GM19467 (cell line): Measurements from ENCODE around the gene IRAK1BP1.
A peak's percentile ranks its signal among the peaks of the same experiment; 100 is the strongest.
"Not testable (repeated sequence)": the region's sequence is repeated elsewhere in the genome, so short reads cannot be mapped to it uniquely, and the experiment has no call there.

Source experiments
- ATAC-seq: cut with Tn5 transposase; IDR thresholded peaks from one replicate; pipeline ENCODE4 v1.9.1; 2021; ENCODE audit warnings: mild to moderate bottlenecking, moderate library complexity; ENCODE audit not compliant: unreplicated experiment

Gene IRAK1BP1, protein sequence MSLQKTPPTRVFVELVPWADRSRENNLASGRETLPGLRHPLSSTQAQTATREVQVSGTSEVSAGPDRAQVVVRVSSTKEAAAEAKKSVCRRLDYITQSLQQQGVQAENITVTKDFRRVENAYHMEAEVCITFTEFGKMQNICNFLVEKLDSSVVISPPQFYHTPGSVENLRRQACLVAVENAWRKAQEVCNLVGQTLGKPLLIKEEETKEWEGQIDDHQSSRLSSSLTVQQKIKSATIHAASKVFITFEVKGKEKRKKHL

GRCh38 chr6:78867370-78868040 lies at the start of gene IRAK1BP1:
Gene IRAK1BP1, plus strand, starts transcription at chr6:78867551. Its CDS starts 26 bp downstream, at chr6:78867577.
- peak; percentile 97 for ATAC-seq

- no peak for ATAC-seq
These were observed 43.3 kb upstream of the IRAK1BP1 start for GRCh38 chr6:78824045-78824444.

- ATAC-seq: no peak
These were observed 37.9 kb upstream of the IRAK1BP1 start for GRCh38 chr6:78829407-78829806.

GRCh38 chr6:78830805-78831204 lies 36.5 kb upstream of the IRAK1BP1 start:
- ATAC-seq: no peak

DNA sequence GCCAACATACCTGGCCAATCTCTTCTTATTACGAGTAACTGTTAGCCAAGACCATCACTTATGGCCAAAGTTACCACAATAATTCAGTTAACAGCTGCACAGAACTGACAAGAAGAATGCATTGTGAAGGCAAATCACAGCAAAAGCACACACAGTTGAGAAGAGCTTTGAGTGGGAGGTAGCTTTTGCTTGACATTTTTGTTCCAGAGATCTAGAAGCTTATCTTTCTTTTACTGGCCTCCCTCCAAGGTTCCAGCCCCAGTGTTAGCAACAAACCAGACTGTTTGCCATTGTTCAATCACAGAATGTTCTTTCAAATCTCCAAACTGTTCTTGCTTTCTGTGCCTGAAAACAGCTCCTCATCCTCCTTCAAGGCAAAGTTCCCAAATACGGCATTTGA lies 35.9 kb upstream of the IRAK1BP1 start:
- no peak for ATAC-seq

DNA sequence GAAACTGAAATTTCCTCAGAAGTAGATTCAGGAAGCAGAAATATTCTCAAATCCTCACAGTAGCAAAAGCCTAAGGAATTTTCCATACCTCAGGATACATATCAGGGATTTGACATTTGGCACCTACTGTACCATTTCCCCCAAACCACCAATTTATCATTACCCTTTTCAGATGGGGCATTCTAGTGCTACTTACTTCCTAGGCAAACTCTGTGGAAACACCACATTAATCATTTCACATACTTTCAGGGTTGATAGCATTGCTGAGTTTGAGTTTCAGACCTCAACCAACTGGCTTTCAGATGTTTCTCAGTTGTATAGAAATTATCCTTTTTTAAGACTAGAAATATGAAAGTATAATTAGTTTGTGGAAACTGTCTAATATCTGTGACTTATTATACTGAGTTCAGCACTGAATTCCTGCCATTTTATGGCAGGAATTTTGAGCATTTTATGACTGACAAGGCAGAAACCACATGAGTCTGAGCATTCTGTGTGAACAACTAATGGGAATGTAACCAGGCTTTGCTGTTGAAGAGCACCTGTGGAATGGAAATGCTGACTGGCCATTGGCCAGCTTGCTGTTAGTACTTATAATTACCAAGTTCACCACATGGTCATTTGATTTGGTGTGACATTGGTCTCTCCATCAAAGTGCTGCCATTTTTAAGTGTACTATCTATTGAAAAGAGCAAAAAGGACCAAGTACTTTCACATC lies 35.1 kb upstream of the IRAK1BP1 start:
- ATAC-seq: peak; percentile 60

- ATAC-seq: no peak
These were observed 31.5 kb upstream of the IRAK1BP1 start for GRCh38 chr6:78835817-78836216.

GRCh38 chr6:78836598-78836997 lies 30.8 kb upstream of the IRAK1BP1 start:
- no peak for ATAC-seq

DNA sequence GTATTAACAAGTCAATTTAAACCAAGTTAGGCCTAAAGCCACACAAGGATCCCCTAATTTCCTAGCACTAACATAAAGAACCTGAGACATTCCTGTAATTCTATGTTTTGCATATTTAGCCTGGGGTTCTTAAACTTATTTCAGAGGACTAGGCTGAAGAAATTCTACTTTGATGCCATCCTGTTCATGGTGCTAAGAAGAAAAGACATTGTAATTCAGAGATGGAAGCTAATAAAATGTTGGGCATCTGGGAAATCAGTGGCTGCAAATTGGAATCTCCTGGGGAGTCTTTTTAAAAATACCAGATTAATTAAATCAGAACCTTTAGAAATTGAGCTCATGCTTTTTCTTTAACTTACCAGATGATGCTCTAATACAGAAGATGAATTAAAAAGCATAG lies 26.2 kb upstream of the IRAK1BP1 start:
- no peak for ATAC-seq

GRCh38 chr6:78842953-78843352 lies 24.4 kb upstream of the IRAK1BP1 start:
- no peak for ATAC-seq

DNA sequence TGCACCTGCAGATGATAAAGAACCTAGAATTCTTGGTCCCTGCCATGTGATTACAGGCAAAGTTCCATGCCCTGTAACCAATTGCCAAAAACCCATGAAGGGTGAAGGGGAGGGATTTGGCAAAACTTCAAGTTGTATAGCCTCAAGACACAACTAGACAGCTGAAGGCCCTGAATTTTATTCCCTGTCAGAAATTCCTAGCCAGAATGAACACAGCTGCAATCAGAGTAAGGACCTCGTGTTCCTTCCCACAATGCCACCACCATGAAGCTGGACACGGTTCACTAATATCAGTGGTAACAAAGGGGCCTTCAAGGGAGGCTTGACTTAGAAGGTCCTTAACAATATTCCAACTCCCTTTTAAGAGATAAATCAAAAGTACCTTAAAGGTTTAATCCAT lies 22.5 kb upstream of the IRAK1BP1 start:
- ATAC-seq: no peak

GRCh38 chr6:78845567-78845966 lies 21.8 kb upstream of the IRAK1BP1 start:
- ATAC-seq: no peak

- no peak for ATAC-seq
These were observed 16.7 kb upstream of the IRAK1BP1 start for GRCh38 chr6:78850621-78851020.

- ATAC-seq: no peak
These were observed 16.2 kb upstream of the IRAK1BP1 start for GRCh38 chr6:78851156-78851555.

DNA sequence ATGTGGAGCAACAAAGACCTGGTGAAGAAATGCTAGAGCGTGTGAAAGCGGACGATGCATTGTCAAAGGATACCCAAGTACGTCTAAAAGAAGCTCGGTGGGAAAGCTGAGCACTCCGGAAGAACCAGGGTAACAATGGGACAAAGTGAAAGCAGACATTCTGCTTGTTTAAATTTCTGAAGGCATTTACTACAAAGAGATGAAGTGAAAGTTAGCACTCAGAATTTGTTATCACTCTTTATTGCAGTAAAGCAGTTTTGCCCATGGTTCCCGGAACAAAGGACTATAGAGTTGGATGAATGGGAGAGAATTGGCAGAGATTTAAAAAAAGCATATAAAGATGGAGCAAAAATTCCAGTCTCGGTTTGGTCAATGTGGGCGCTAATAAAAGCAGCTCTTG lies 12.8 kb upstream of the IRAK1BP1 start:
- ATAC-seq: no peak

DNA sequence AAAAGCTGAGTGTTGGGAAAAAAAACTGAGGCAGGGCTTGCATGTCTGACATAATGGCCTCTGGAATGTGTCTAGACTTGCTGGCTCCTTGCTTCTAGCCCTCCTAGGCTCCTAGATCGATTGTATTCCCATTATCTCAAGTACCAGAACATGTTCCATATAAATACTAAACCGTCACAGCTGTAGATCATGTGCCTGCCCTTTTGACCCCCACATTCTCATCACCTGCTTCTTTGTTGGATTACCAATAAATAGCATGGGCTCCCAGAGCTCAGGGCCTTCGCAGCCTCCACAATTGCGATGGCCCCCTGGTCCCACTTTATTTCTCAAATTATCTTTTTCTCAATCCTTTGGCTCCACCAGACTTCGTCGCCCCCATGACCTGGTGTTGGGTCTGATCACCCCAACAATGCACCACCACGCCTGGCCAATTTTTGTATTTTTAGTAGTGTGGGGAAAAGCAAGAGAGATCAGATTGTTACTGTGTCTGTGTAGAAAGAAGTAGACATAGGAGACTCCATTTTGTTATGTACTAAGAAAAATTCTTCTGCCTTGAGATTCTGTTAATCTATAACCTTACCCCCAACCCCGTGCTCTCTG lies 8.9 kb upstream of the IRAK1BP1 start:
- ATAC-seq: not testable (repeated sequence)

DNA sequence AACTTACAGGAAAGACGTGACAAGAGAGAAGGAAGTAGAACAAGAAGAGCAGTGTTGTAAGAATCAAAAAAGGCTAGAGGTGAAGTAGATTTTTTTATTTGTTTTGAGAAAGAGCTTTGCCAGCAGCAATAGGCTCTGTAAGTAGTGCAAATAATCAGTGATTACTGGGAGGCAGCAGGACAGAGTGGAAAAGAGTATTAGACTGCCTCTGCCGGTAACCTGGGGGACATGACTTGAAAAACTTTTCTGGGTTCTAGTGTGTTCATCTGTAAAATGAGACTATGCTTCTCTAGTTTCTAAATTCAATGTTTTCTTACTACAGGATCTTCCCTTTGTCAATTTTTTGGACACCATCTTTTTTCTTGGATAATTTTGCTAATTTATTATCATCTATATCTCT lies 5.8 kb upstream of the IRAK1BP1 start:
- ATAC-seq: no peak

DNA sequence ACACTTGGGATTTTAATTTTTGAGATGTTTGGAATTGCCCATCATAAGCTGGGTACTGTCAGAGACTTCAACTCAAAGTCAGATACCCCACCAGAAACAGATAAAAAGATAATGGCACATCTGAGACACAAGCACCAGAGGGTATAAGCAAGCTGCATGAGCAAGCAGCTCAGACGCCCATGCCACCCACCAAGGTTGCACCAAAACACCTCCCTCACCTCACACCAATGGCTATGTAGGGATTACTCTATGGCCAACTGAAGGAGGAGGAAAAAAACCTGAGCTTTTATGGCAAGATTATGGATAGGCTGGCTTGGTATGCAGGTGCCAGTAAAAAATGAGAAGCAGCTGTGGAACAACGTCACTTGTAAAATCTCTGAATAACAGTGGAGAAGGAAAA lies 3.8 kb upstream of the IRAK1BP1 start:
- ATAC-seq: no peak

GRCh38 chr6:78864957-78865356 lies 2.4 kb upstream of the IRAK1BP1 start:
- ATAC-seq: no peak

- peak; percentile 36 for ATAC-seq
These were observed 356 bp upstream of the IRAK1BP1 start for GRCh38 chr6:78867020-78867369.

DNA sequence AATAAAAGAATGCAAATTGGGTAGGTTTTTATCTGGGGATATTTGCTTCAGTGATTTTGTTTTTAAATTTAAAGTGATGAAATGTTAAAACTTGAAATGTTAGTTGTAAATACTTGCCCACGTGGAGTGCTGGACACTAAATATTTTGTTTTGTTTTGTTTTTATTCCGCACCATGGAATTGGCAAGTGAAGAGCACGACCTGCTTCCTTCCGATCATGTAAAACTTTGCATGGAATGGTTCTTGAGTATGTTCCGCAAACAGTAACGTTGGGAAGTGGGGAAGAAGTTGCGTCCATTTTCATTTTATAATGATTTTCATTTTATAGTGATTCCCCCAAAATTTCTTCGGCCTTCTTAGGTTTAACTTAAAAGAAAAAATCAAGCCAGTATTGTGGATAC lies 765 bp downstream of the IRAK1BP1 start:
- ATAC-seq: no peak

- ATAC-seq: no peak
These were observed 8.2 kb downstream of the IRAK1BP1 start for GRCh38 chr6:78875505-78875904.
